Caco-2 (cell line): Measurements from ENCODE around the gene NFKB1. TPM values are rescaled to one million over a fixed set of nuclear protein-coding genes. Genes with fewer than 3 reads are reported as not detected.

Experiments used
- BruUV-seq: library from RNA; stranded (reverse); fragments of 400-500 nt; replicated peaks from 2 replicates; lab custom pipeline; 2021; lab: Mats Ljungman, UMichigan
- CTCF ChIA-PET: fragments of 300-600 bp; sonication (Branson Sonifier 250); formaldehyde crosslinking; loops from one replicate; lab custom pipeline; 2022; ENCODE audit warnings: antibody characterized with exemption; lab: Charles Lee
- POLR2A ChIA-PET: fragments of 300-600 bp; sonication (Branson Sonifier 250); formaldehyde crosslinking; loops from one replicate; lab custom pipeline; 2022; ENCODE audit warnings: antibody characterized with exemption; lab: Charles Lee
- DNase-seq, 2 experiments: peaks; one replicate each; pipeline versions ENCODE4 v3.0.0 to v3.0.0-alpha.2; 2020 to 2022
- H3K27me3 ChIP-seq: replicated peaks from 2 replicates; pipeline ENCODE4 v1.6.0; 2011; ENCODE audit warnings: low read length; ENCODE audit not compliant: control insufficient read depth, insufficient read depth
- H3K36me3 ChIP-seq: 2 replicates; pipeline ENCODE4 v1.5.1; 2011; ENCODE audit warnings: low read length; ENCODE audit not compliant: control insufficient read depth, insufficient read depth
- H3K4me1 ChIP-seq: fragments of 250-450 bp; sonication (Bioruptor Pico); 2 replicates; pipeline ENCODE4 v1.5.1; 2020; ENCODE audit warnings: mild to moderate bottlenecking
- H3K4me3 ChIP-seq: 2 replicates; pipeline ENCODE4 v1.5.1; 2011; ENCODE audit warnings: low read depth, mild to moderate bottlenecking, control low read depth, low read length
- H3K9me3 ChIP-seq: fragments of 250-450 bp; sonication (Bioruptor Pico); 2 replicates; pipeline ENCODE4 v1.5.1; 2020; ENCODE audit warnings: mild to moderate bottlenecking, moderate library complexity
- H3K27ac Mint-ChIP-seq: one replicate; pipeline ENCODE4 v1.8.0; 2022; ENCODE audit warnings: mixed read lengths; ENCODE audit not compliant: unreplicated experiment
- H3K27me3 Mint-ChIP-seq: one replicate; pipeline ENCODE4 v1.8.0; 2022; ENCODE audit warnings: mixed read lengths; ENCODE audit not compliant: insufficient read depth, unreplicated experiment
- H3K36me3 Mint-ChIP-seq: one replicate; pipeline ENCODE4 v1.8.0; 2022; ENCODE audit warnings: mild to moderate bottlenecking, mixed read lengths; ENCODE audit not compliant: insufficient read depth, unreplicated experiment
- H3K4me1 Mint-ChIP-seq: one replicate; pipeline ENCODE4 v1.8.0; 2022; ENCODE audit warnings: low read depth, mixed read lengths; ENCODE audit not compliant: unreplicated experiment
- H3K4me3 Mint-ChIP-seq: one replicate; pipeline ENCODE4 v1.8.0; 2022; ENCODE audit warnings: mild to moderate bottlenecking, moderate library complexity, mixed read lengths; ENCODE audit not compliant: unreplicated experiment
- H3K9me3 Mint-ChIP-seq: one replicate; pipeline ENCODE4 v1.8.0; 2022; ENCODE audit warnings: mixed read lengths; ENCODE audit not compliant: unreplicated experiment
- intact Hi-C: fragments of 100-400 bp; cut with micrococcal nuclease; formaldehyde crosslinking; loops from one replicate; pipeline ENCODE4 v1.10.0; 2022; ENCODE audit not compliant: unreplicated experiment
- total RNA-seq: library from RNA; stranded (reverse); gene quantifications from 2 replicates; pipeline ENCODE4 v1.2.3, GENCODE V29; 2022
- TF ChIP-seq, protein P1 (sequence below), 2 experiments: fragments of 200-600 bp in 1 of 2; IDR thresholded peaks; 1 replicate in 1 of 2; 2 replicates in 1 of 2; pipeline versions ENCODE4 v1.5.1 to v1.8.0; 2011 to 2022; ENCODE audit warnings: antibody characterized with exemption in 1 of 2, control low read depth in 1 of 2, inconsistent platforms in 1 of 2, low read depth in 1 of 2, low read length in 1 of 2, mild to moderate bottlenecking in 1 of 2, moderate library complexity in 1 of 2; ENCODE audit not compliant: insufficient read depth in 1 of 2, severe bottlenecking in 1 of 2, unreplicated experiment in 1 of 2

NFKB1 gene
- total RNA-seq, 1 experiment from 2014 or later, result 33.0 TPM

DNA sequence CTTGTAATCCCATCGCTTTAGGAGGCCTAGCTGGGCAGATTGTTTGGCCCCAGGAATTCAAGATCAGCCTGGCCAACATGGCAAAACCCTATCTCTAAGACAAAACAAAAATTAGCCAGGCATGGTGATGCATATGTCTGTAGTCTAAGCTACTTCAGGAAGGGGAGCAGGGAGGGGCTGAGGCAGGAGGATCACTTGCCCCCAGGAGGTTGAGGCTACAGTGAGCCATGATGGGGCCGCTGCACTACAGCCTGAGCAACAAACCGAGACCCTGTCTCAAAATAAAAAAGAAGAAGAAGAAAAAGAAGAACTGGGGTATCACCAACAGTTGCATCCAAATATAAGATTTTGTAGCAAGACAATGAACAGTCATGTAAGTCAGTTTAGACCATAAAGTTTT lies 47.3 kb upstream of the NFKB1 start:
- BruUV-seq, result no TSS peak
- Histone ChIP-seq H3K36me3 (no peaks in the 10 kb centered on the region), H3K27me3 (no peaks in the 10 kb centered on the region), H3K4me1 (no peaks in the 10 kb centered on the region), H3K9me3 (no peaks in the 10 kb centered on the region; the same call in 1 of the 2 replicates), H3K4me3 (no peak overlapping the region)
- H3K4me3 Mint-ChIP-seq, result no peak overlapping the region
- H3K27me3 Mint-ChIP-seq, result no peaks in the 10 kb centered on the region
- ChIA-PET POLR2A (no interaction called here), CTCF (no interaction called here)
- no peak overlapping the region for H3K27ac Mint-ChIP-seq
- H3K9me3 Mint-ChIP-seq, result no peaks in the 10 kb centered on the region
- intact Hi-C loops, result no loop called here
- DNase-seq, result no peak
- TF ChIP-seq, protein P1, sequence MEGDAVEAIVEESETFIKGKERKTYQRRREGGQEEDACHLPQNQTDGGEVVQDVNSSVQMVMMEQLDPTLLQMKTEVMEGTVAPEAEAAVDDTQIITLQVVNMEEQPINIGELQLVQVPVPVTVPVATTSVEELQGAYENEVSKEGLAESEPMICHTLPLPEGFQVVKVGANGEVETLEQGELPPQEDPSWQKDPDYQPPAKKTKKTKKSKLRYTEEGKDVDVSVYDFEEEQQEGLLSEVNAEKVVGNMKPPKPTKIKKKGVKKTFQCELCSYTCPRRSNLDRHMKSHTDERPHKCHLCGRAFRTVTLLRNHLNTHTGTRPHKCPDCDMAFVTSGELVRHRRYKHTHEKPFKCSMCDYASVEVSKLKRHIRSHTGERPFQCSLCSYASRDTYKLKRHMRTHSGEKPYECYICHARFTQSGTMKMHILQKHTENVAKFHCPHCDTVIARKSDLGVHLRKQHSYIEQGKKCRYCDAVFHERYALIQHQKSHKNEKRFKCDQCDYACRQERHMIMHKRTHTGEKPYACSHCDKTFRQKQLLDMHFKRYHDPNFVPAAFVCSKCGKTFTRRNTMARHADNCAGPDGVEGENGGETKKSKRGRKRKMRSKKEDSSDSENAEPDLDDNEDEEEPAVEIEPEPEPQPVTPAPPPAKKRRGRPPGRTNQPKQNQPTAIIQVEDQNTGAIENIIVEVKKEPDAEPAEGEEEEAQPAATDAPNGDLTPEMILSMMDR (IDR thresholded peaks at IDR 0.05; ENCODE audit: insufficient read depth in 1 of 2, low read depth in 1 of 2, low read length in 1 of 2, severe bottlenecking in 1 of 2, unreplicated experiment in 1 of 2), result no peak
- H3K4me1 Mint-ChIP-seq, result no peaks in the 10 kb centered on the region
- no peaks in the 10 kb centered on the region for H3K36me3 Mint-ChIP-seq

DNA sequence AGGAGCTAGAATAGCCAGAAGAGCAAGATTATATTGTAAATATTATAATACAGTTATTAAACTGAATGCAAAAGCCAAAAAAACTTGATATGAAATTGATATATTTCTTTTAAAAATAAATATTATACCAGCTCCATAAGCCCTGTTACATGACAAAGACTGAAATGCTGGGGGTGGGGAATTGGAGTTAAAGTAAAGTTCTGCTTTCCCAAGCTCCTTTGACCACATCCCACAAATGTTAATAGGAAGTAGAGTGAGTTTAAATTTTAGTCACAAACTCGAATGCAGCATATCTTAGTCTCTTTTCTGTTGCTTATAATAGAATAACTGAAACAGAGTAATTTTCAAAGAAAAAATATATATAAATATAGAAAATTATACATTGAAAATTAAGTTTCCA lies 46.9 kb upstream of the NFKB1 start:
- TF ChIP-seq, protein P1 (IDR thresholded peaks at IDR 0.05; ENCODE audit: insufficient read depth in 1 of 2, low read depth in 1 of 2, low read length in 1 of 2, severe bottlenecking in 1 of 2, unreplicated experiment in 1 of 2), result no peak
- Histone ChIP-seq H3K27me3 (no peaks in the 10 kb centered on the region), H3K9me3 (no peaks in the 10 kb centered on the region; the same call in 1 of the 2 replicates), H3K36me3 (no peaks in the 10 kb centered on the region), H3K4me3 (no peak overlapping the region), H3K4me1 (no peaks in the 10 kb centered on the region)
- no peaks in the 10 kb centered on the region for H3K9me3 Mint-ChIP-seq
- H3K36me3 Mint-ChIP-seq, result no peaks in the 10 kb centered on the region
- H3K4me3 Mint-ChIP-seq, result no peak overlapping the region
- H3K27ac Mint-ChIP-seq, result no peak overlapping the region
- no peaks in the 10 kb centered on the region for H3K27me3 Mint-ChIP-seq
- intact Hi-C loops, result no loop called here
- no peak for DNase-seq
- no TSS peak for BruUV-seq
- ChIA-PET CTCF (no interaction called here), POLR2A (no interaction called here)
- H3K4me1 Mint-ChIP-seq, result no peaks in the 10 kb centered on the region

DNA sequence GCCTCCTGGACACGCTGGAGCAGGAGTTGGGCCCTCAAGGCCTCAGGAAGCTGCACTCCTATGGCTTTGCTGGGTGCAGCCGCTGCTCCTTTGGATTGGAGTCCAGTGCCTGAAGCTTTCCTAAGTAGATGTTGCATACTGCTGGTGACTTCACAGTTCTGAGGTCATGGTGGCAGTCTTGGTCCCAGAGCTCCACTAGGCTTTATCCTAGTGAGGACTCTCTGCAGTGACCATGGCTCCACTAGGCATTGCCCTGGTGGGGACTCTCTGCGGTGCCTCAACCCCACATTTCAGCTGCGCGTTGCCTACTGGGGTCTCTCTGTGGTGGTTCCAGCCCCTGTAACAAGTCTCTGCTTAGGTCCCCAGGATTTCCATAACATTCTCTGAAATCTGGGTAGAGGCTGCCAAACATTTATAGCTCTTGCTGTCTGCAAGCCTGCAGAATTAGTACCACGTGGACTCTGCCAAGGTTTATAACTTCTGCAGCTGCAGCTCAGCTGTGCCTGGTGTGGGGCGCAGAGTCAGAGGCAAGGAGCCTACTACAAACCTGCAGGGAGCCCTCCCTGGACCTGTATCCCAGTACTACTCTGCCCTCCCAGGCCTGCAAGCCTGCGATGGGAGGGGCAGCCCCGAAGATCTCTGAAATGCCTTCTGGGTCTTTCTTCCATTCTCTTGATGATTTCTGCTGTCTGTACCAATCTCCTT lies 46.0 kb upstream of the NFKB1 start:
- Histone ChIP-seq H3K4me1 (no peaks in the 10 kb centered on the region), H3K36me3 (no peaks in the 10 kb centered on the region), H3K4me3 (no peak overlapping the region), H3K9me3 (peaks cover 4% of the 10 kb centered on the region), H3K27me3 (no peaks in the 10 kb centered on the region)
- BruUV-seq, result no TSS peak
- H3K27ac Mint-ChIP-seq, result no peak overlapping the region
- no peaks in the 10 kb centered on the region for H3K36me3 Mint-ChIP-seq
- H3K4me1 Mint-ChIP-seq, result no peaks in the 10 kb centered on the region
- no peak for DNase-seq
- H3K27me3 Mint-ChIP-seq, result no peaks in the 10 kb centered on the region
- no peaks in the 10 kb centered on the region for H3K9me3 Mint-ChIP-seq
- TF ChIP-seq, protein P1 (IDR thresholded peaks at IDR 0.05; ENCODE audit: insufficient read depth in 1 of 2, low read depth in 1 of 2, low read length in 1 of 2, severe bottlenecking in 1 of 2, unreplicated experiment in 1 of 2), result no peak
- intact Hi-C loops, result no loop called here
- ChIA-PET POLR2A (no interaction called here), CTCF (no interaction called here)
- H3K4me3 Mint-ChIP-seq, result no peak overlapping the region
